Lower leg skin (tissue), 3 donors: Measurements from ENCODE around the gene SNX11.

Experiments used
- POLR2A ChIP-seq, 2 donors: fragments of 450-650 bp; IDR thresholded peaks; one replicate each; pipeline ENCODE4 v1.6.1; 2016 to 2017; ENCODE audit warnings: antibody characterized with exemption in 2 of 2, mild to moderate bottlenecking in 1 of 2, moderate library complexity in 1 of 2
- TF ChIP-seq, protein P1 (sequence below), 3 donors: fragments of 450-650 bp; IDR thresholded peaks; one replicate each; pipeline ENCODE4 v1.5.1; 2016; ENCODE audit warnings: antibody characterized with exemption in 3 of 3, mild to moderate bottlenecking in 3 of 3, moderate library complexity in 2 of 3

DNA sequence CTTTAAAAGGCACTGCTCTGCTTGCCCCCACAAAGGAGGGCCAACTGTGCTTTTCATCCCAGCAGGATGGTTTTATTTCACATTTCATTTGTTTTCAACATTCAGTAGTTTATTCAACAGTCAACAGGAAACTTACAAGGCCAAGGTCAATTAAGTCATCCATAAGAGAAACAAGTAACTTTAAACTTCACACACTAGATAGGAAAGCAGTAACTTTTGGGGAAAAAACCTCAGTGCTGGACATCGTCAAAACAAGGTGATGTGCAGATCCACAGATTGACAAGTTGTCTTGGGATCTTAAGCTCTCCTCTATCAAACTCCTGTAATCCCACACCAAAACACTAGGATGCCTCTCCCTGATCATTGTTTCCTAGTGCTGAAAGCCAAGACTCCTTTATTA is 40.9 kb upstream of the SNX11 start:
- TF ChIP-seq, protein P1, sequence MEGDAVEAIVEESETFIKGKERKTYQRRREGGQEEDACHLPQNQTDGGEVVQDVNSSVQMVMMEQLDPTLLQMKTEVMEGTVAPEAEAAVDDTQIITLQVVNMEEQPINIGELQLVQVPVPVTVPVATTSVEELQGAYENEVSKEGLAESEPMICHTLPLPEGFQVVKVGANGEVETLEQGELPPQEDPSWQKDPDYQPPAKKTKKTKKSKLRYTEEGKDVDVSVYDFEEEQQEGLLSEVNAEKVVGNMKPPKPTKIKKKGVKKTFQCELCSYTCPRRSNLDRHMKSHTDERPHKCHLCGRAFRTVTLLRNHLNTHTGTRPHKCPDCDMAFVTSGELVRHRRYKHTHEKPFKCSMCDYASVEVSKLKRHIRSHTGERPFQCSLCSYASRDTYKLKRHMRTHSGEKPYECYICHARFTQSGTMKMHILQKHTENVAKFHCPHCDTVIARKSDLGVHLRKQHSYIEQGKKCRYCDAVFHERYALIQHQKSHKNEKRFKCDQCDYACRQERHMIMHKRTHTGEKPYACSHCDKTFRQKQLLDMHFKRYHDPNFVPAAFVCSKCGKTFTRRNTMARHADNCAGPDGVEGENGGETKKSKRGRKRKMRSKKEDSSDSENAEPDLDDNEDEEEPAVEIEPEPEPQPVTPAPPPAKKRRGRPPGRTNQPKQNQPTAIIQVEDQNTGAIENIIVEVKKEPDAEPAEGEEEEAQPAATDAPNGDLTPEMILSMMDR (IDR thresholded peaks at IDR 0.05) = no peak
- TF ChIP-seq POLR2A (IDR thresholded peaks at IDR 0.05) = no peak
